Nephron progenitor cell (in vitro differentiated cells): ENCODE measurements around the gene CHMP6.

Experiments
- DNase-seq: peaks from one replicate; pipeline ENCODE4 v3.0.0; 2021
- H3K27ac Mint-ChIP-seq: 2 replicates; pipeline ENCODE4 v1.8.0; 2021; ENCODE audit warnings: mild to moderate bottlenecking, moderate library complexity, mixed read lengths
- H3K27me3 Mint-ChIP-seq: 2 replicates; pipeline ENCODE4 v1.8.0; 2021; ENCODE audit warnings: mild to moderate bottlenecking, low read depth, mixed read lengths; ENCODE audit not compliant: poor library complexity
- H3K36me3 Mint-ChIP-seq: 2 replicates; pipeline ENCODE4 v1.8.0; 2021; ENCODE audit warnings: low read depth, mixed read lengths
- H3K4me1 Mint-ChIP-seq: 2 replicates; pipeline ENCODE4 v1.8.0; 2021; ENCODE audit warnings: mixed read lengths
- H3K4me3 Mint-ChIP-seq: 2 replicates; pipeline ENCODE4 v1.8.0; 2021; ENCODE audit warnings: mild to moderate bottlenecking, moderate library complexity, mixed read lengths
- H3K9me3 Mint-ChIP-seq: 2 replicates; pipeline ENCODE4 v1.8.0; 2021; ENCODE audit warnings: mild to moderate bottlenecking, moderate library complexity, mixed read lengths
- CTCF ChIP-seq: fragments of 200-600 bp; sonication (generic); IDR thresholded peaks from 2 replicates; pipeline ENCODE4 v1.5.0; 2021; ENCODE audit warnings: antibody characterized with exemption

The CHMP6 gene

GRCh38 chr17:81003711-81004475 lies 12.3 kb downstream of the CHMP6 start:
- Mint-ChIP-seq H3K4me1 (peaks cover 24% of the 10 kb centered on the region), H3K9me3 (peaks cover 9% of the 10 kb centered on the region), H3K27ac (no peak overlapping the region), H3K36me3 (peaks cover 5% of the 10 kb centered on the region), H3K4me3 (peak overlapping the region; percentile 46), H3K27me3 (peaks cover 57% of the 10 kb centered on the region)
- peak; percentile 68 for DNase-seq
- no peak for TF ChIP-seq CTCF

- Mint-ChIP-seq H3K36me3 (peaks cover 11% of the 10 kb centered on the region), H3K4me3 (no peak overlapping the region), H3K9me3 (peaks cover 27% of the 10 kb centered on the region), H3K27me3 (peaks cover 55% of the 10 kb centered on the region), H3K4me1 (peaks cover 18% of the 10 kb centered on the region), H3K27ac (no peak overlapping the region)
- TF ChIP-seq CTCF: no peak
- DNase-seq: no peak
Observed at GRCh38 chr17:81006891-81007290, 15.2 kb downstream of the CHMP6 start.

GRCh38 chr17:81008140-81008539 lies 16.5 kb downstream of the CHMP6 start:
- Mint-ChIP-seq H3K27me3 (peaks cover 44% of the 10 kb centered on the region), H3K36me3 (peaks cover 11% of the 10 kb centered on the region), H3K4me1 (peaks cover 11% of the 10 kb centered on the region), H3K27ac (no peak overlapping the region), H3K9me3 (peaks cover 32% of the 10 kb centered on the region), H3K4me3 (no peak overlapping the region)
- TF ChIP-seq CTCF: no peak
- no peak for DNase-seq

GRCh38 chr17:81009136-81009535 lies 17.5 kb downstream of the CHMP6 start:
- Mint-ChIP-seq H3K4me1 (peaks cover 6% of the 10 kb centered on the region), H3K27me3 (peaks cover 37% of the 10 kb centered on the region), H3K9me3 (peaks cover 32% of the 10 kb centered on the region), H3K4me3 (no peak overlapping the region), H3K27ac (no peak overlapping the region), H3K36me3 (peaks cover 11% of the 10 kb centered on the region)
- no peak for DNase-seq
- TF ChIP-seq CTCF: no peak

- Mint-ChIP-seq H3K9me3 (peaks cover 37% of the 10 kb centered on the region), H3K27me3 (peaks cover 24% of the 10 kb centered on the region), H3K4me1 (no peaks in the 10 kb centered on the region), H3K36me3 (peaks cover 13% of the 10 kb centered on the region), H3K27ac (no peak overlapping the region), H3K4me3 (no peak overlapping the region)
- no peak for DNase-seq
- no peak for TF ChIP-seq CTCF
Observed at GRCh38 chr17:81010935-81011334, 19.3 kb downstream of the CHMP6 start.

GRCh38 chr17:81011951-81012350 lies 20.3 kb downstream of the CHMP6 start:
- DNase-seq: no peak
- Mint-ChIP-seq H3K27ac (no peak overlapping the region), H3K4me3 (no peak overlapping the region), H3K36me3 (peaks cover 18% of the 10 kb centered on the region), H3K27me3 (peaks cover 14% of the 10 kb centered on the region), H3K4me1 (no peaks in the 10 kb centered on the region), H3K9me3 (peaks cover 43% of the 10 kb centered on the region)
- TF ChIP-seq CTCF: no peak
